Ascending aorta (tissue), 2 donors: ENCODE data around the gene SPP2. TPM values are rescaled to one million over a fixed set of nuclear protein-coding genes. Genes with fewer than 3 reads are reported as not detected.
A peak's percentile ranks its signal among the peaks of the same experiment; 100 is the strongest.

ENCODE experiments used
- DNase-seq, 2 donors: peaks; one replicate each; pipeline ENCODE4 v3.0.0-alpha.2; 2019; ENCODE audit warnings: low spot score in 2 of 2
- H3K27ac ChIP-seq, 2 donors: fragments of 200-600 bp; sonication (generic); one replicate each; pipeline ENCODE4 v1.5.1; 2016 to 2017; ENCODE audit warnings: mild to moderate bottlenecking in 1 of 2
- H3K27me3 ChIP-seq: fragments of 200-600 bp; sonication (generic); one replicate; pipeline ENCODE4 v1.5.1; 2017
- H3K36me3 ChIP-seq, 2 donors: fragments of 200-600 bp; sonication (generic); one replicate each; pipeline ENCODE4 v1.5.1; 2016
- H3K4me1 ChIP-seq, 2 donors: fragments of 200-600 bp; sonication (generic); one replicate each; pipeline ENCODE4 v1.5.1; 2016 to 2017; ENCODE audit warnings: mild to moderate bottlenecking in 1 of 2
- H3K4me3 ChIP-seq, 2 donors: fragments of 200-600 bp; sonication (generic); one replicate each; pipeline ENCODE4 v1.5.1; 2016 to 2017; ENCODE audit warnings: mild to moderate bottlenecking in 1 of 2
- H3K9me3 ChIP-seq, 2 donors: fragments of 200-600 bp; sonication (generic); one replicate each; pipeline ENCODE4 v1.5.1; 2016
- CTCF ChIP-seq, 3 experiments: fragments of 200-600 bp in 2 of 3; fragments of 450-650 bp in 1 of 3; sonication (generic) in 2 of 3; IDR thresholded peaks; one replicate each; pipeline ENCODE4 v1.5.1; 2016 to 2019; ENCODE audit warnings: antibody characterized with exemption in 3 of 3, mild to moderate bottlenecking in 1 of 3, moderate library complexity in 1 of 3
- intact Hi-C: fragments of 100-400 bp; cut with DNase I; formaldehyde crosslinking; loops from one replicate; pipeline ENCODE4 v1.15.1; 2023
- total RNA-seq: library from RNA; depleted of rRNA; stranded (reverse); fragments of >200 nt; gene quantifications from one replicate; pipeline ENCODE4 v1.1.0, GENCODE V29; 2016

Gene SPP2
- total RNA-seq, 1 donor from 2014 or later: not detected

GRCh38 chr2:234024304-234024703 lies 26.2 kb upstream of the SPP2 start:
- intact Hi-C loops: no loop called here

DNA sequence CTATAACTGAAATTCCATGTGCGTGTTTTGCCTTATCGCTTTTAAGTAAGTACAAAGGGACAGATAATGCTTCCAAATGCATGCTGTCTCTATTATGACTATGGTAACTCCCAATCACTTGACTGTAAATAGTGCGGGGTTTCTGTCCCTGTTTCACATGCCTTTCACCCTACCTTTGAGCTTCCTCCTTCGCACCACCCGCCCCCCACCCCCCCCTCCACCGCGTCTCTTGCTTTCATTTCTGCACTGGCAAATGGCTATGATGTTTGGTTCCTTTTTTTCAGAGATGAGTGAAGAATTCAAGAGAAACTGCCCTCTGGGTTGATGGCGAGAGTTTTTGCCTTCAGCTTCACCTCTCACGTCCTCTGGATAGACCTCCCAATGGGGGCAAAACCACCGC lies 25.0 kb upstream of the SPP2 start:
- no peaks in the 10 kb centered on the region for H3K36me3 ChIP-seq
- DNase-seq: no peak
- no peak for TF ChIP-seq CTCF (IDR thresholded peaks at IDR 0.05)
- peak overlapping the region in 1 of 2 donors; percentile 45 for H3K4me3 ChIP-seq
- no peaks in the 10 kb centered on the region for H3K27me3 ChIP-seq
- H3K4me1 ChIP-seq: no peaks in the 10 kb centered on the region
- H3K27ac ChIP-seq: no peak overlapping the region
- no peaks in the 10 kb centered on the region for H3K9me3 ChIP-seq
- intact Hi-C loops: no loop called here

More at GRCh38 chr2:234024304-234024703, 26.2 kb upstream of the SPP2 start:
- no peaks in the 10 kb centered on the region for H3K9me3 ChIP-seq
- no peaks in the 10 kb centered on the region for H3K36me3 ChIP-seq
- DNase-seq: no peak
- no peaks in the 10 kb centered on the region for H3K27me3 ChIP-seq
- no peak overlapping the region for H3K27ac ChIP-seq
- H3K4me3 ChIP-seq: no peak overlapping the region
- no peak for TF ChIP-seq CTCF (IDR thresholded peaks at IDR 0.05)
- H3K4me1 ChIP-seq: no peaks in the 10 kb centered on the region

GRCh38 chr2:234025891-234026401 lies 24.6 kb upstream of the SPP2 start:
- no peaks in the 10 kb centered on the region for H3K27me3 ChIP-seq

DNA sequence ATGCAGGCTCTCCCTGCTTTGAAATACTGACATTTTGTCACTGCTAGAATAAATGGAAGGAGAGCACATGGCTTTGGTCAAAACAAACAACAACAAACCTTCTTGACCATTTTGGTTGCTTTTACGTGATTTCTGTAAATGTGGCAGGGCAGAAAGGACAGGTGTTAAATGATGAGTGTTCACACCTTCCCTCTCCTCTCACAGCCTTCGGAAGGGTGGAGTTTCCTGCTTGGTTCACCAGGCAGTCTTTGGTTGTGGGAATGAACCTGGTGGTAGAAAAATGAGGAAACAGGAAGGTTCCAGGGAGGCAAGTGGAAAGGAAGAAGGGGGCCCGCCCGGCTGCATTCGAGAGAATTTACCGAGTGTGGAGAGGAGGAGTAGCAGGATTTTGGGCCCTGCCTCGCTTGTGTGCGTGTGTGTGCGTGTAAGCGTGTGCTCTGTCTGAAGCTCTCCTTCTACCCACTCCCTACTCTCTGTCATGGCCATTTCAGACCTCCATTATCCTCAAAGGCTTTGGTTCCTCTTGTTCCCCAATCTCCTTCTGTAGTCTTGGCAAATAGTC lies 23.7 kb upstream of the SPP2 start:
- intact Hi-C loops: no loop called here
- H3K4me3 ChIP-seq: no peak overlapping the region
- no peaks in the 10 kb centered on the region for H3K9me3 ChIP-seq
- no peaks in the 10 kb centered on the region for H3K27me3 ChIP-seq
- no peaks in the 10 kb centered on the region for H3K36me3 ChIP-seq
- H3K27ac ChIP-seq: no peak overlapping the region
- no peak for DNase-seq
- no peaks in the 10 kb centered on the region for H3K4me1 ChIP-seq
- TF ChIP-seq CTCF (IDR thresholded peaks at IDR 0.05): no peak

More at GRCh38 chr2:234025891-234026401, 24.6 kb upstream of the SPP2 start:
- DNase-seq: no peak
- Histone ChIP-seq H3K36me3 (no peaks in the 10 kb centered on the region), H3K4me1 (no peaks in the 10 kb centered on the region), H3K4me3 (peak overlapping the region in 1 of 2 donors; percentile 45), H3K9me3 (no peaks in the 10 kb centered on the region), H3K27ac (no peak overlapping the region)
- intact Hi-C loops: no loop called here
- TF ChIP-seq CTCF (IDR thresholded peaks at IDR 0.05): no peak

DNA sequence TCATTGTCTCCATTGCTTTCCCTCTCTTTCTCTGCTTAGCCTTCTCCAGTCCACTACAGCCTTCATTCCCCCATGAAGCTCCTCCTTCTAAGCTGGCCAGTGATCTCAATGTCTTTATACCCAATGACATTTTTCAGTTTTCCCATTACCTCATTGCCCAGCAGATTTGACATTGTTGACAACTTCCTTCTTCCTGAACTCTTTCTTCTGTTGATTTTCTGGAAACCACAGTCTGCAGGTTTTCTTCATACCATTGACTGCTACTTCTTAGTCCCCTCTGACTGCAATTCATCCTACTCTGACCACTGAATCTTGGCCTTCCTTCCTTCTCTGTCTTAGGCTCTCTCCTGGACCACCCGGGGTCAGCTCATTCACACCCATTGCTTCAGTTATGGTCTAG lies 22.9 kb upstream of the SPP2 start:
- TF ChIP-seq CTCF (IDR thresholded peaks at IDR 0.05): no peak
- H3K9me3 ChIP-seq: no peaks in the 10 kb centered on the region
- H3K36me3 ChIP-seq: no peaks in the 10 kb centered on the region
- H3K27me3 ChIP-seq: no peaks in the 10 kb centered on the region
- H3K4me3 ChIP-seq: no peak overlapping the region
- H3K27ac ChIP-seq: no peak overlapping the region
- DNase-seq: no peak
- intact Hi-C loops: no loop called here
- H3K4me1 ChIP-seq: no peaks in the 10 kb centered on the region
